NB4 (cell line): Measurements from ENCODE around the gene RCAN2.

ENCODE experiments used
- DNase-seq: peaks from one replicate; pipeline ENCODE4 v3.0.0; 2010; ENCODE audit warnings: low read depth
- H3K4me3 ChIP-seq: one replicate; pipeline ENCODE4 v1.5.1; 2011; ENCODE audit warnings: mild to moderate bottlenecking, low read depth, low read length, moderate library complexity
- MYC ChIP-seq: IDR thresholded peaks from 2 replicates; pipeline ENCODE4 v1.6.1; 2011; ENCODE audit warnings: low read depth, low read length
- POLR2A ChIP-seq: IDR thresholded peaks from 2 replicates; pipeline ENCODE4 v1.6.1; 2011; ENCODE audit warnings: mild to moderate bottlenecking; ENCODE audit not compliant: insufficient read length; ENCODE audit errors: extremely low read depth
- TF ChIP-seq, protein P1 (sequence below): IDR thresholded peaks from 2 replicates; pipeline ENCODE4 v1.6.1; 2011; ENCODE audit warnings: low read depth, low read length
- TF ChIP-seq, protein P2 (sequence below): IDR thresholded peaks from one replicate; pipeline ENCODE4 v1.5.1; 2012; ENCODE audit warnings: low read depth, low read length

RCAN2 gene

GRCh38 chr6:46420921-46421638 lies 70.2 kb downstream of the RCAN2 start:
- H3K4me3 ChIP-seq: no peak overlapping the region
- DNase-seq: peak; percentile 30

DNA sequence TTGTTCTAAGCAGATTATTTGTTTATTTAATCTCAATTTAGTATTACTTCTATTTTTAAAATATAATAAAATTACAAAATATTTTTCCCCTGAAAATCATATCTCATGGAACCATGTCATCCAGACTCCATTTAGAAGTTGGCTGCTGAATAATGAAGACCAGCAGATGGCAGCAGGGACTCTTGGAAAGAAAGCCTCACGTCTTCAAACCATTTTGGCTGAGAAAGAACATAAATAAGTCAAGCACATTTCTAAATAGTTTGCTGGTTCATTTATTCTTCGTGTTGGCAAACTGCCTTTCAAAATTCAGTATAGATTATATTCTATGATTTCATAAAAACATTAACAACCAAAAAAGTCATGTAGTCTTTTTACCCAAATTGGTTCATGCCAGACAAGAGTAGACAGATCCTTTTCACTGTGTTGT lies 71.7 kb downstream of the RCAN2 start:
- DNase-seq: peak; percentile 64
- H3K4me3 ChIP-seq: no peak overlapping the region
- TF ChIP-seq, protein P1, sequence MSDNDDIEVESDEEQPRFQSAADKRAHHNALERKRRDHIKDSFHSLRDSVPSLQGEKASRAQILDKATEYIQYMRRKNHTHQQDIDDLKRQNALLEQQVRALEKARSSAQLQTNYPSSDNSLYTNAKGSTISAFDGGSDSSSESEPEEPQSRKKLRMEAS: no peak
- TF ChIP-seq, protein P2, sequence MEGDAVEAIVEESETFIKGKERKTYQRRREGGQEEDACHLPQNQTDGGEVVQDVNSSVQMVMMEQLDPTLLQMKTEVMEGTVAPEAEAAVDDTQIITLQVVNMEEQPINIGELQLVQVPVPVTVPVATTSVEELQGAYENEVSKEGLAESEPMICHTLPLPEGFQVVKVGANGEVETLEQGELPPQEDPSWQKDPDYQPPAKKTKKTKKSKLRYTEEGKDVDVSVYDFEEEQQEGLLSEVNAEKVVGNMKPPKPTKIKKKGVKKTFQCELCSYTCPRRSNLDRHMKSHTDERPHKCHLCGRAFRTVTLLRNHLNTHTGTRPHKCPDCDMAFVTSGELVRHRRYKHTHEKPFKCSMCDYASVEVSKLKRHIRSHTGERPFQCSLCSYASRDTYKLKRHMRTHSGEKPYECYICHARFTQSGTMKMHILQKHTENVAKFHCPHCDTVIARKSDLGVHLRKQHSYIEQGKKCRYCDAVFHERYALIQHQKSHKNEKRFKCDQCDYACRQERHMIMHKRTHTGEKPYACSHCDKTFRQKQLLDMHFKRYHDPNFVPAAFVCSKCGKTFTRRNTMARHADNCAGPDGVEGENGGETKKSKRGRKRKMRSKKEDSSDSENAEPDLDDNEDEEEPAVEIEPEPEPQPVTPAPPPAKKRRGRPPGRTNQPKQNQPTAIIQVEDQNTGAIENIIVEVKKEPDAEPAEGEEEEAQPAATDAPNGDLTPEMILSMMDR: peak; percentile 76
- TF ChIP-seq POLR2A: no peak
- no peak for TF ChIP-seq MYC

More at GRCh38 chr6:46420921-46421638, 70.2 kb downstream of the RCAN2 start:
- TF ChIP-seq MYC (no peak), POLR2A (no peak)
- TF ChIP-seq, protein P1: no peak
- TF ChIP-seq, protein P2: no peak

- no peak overlapping the region for H3K4me3 ChIP-seq
- no peak for DNase-seq
- TF ChIP-seq, protein P1: no peak
- TF ChIP-seq MYC (no peak), POLR2A (no peak)
- TF ChIP-seq, protein P2: no peak
These were observed 76.9 kb downstream of the RCAN2 start for GRCh38 chr6:46414398-46414797.

GRCh38 chr6:46412662-46413061 lies 78.6 kb downstream of the RCAN2 start:
- no peak for DNase-seq
- TF ChIP-seq, protein P1: no peak
- TF ChIP-seq POLR2A (no peak), MYC (no peak)
- TF ChIP-seq, protein P2: no peak
- no peak overlapping the region for H3K4me3 ChIP-seq

- H3K4me3 ChIP-seq: no peak overlapping the region
- no peak for DNase-seq
- TF ChIP-seq, protein P2: no peak
- TF ChIP-seq, protein P1: no peak
- TF ChIP-seq MYC: no peak
These were observed 79.6 kb downstream of the RCAN2 start for GRCh38 chr6:46411456-46412197.
